Measurements from ENCODE around the gene FRRS1L.

Gene FRRS1L

DNA sequence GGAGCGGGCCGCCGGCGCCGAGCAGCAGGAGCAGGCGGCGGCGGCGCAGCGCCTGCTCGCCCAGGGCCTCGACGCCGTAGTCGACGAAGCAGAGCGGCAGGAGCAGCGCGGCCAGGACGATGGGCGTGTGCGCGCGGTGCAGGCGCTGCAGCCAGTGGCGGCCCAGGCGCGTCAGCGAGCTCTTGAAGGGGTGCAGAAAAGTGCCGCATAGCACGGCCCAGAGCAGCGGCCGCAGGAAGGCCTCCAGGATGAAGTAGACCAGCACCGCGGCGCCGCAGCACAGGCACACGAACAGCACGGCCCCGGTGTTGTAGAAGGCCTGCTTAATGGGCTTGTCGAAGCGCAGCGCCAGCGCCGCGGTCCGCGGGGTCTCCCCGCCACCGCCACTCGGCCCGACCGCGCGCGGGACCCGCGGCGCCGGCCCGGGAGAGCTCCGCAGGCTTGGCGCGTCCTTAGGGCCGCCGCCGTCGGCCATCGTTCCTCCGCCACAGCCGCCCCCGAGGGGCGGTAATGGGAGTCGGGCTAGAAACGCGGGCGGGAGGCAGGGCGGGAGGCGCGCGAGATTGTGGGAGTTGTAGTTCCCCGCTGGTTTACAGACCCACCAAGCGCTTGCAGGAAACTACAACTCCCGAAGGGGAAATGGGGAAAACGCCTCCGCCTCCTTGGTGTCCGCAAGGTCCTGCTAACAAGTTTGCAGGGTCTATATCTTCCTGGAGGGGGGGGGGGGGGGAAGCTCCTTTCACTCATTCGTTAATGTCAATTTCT lies 47.4 kb downstream of the FRRS1L start, which contains the start of gene TMEM245:
TSS of gene TMEM245 (minus strand) at position 509 of the 765 bp plus-strand sequence. CDS start at position 475, 34 bp downstream.
- DNase-seq, result peak; percentile 98
- Histone ChIP-seq H3K27me3 (replicated peaks; ENCODE audit: insufficient read depth, low read length) (no peaks in the 10 kb centered on the region), H3K36me3 (replicated peaks; ENCODE audit: insufficient read depth, low read length) (no peaks in the 10 kb centered on the region), H3K4me2 (ENCODE audit: low read depth, low read length) (peak within 1 kb of the TSS; percentile 97), H3K4me1 (ENCODE audit: low read length) (peaks cover 29% of the 10 kb centered on the region), H3F3A (ENCODE audit: insufficient read depth, low read length) (peaks cover 13% of the 10 kb centered on the region; the same call in 1 of the 2 replicates), H4K20me1 (ENCODE audit: insufficient read depth, low read length) (peaks cover 3% of the 10 kb centered on the region; the same call in 1 of the 2 replicates), H3K4me3 (ENCODE audit: low read length) (peak within 1 kb of the TSS; percentile 89), H3K9me3 (replicated peaks; ENCODE audit: insufficient read depth, low read length) (no peaks in the 10 kb centered on the region), H3K27ac (ENCODE audit: low read length) (peak within 1 kb of the TSS; percentile 27; the same call in 1 of the 2 replicates), H3K79me2 (ENCODE audit: low read length) (peaks cover 49% of the 10 kb centered on the region), H3K9ac (ENCODE audit: low read length) (peak within 1 kb of the TSS; percentile 64), H3K9me2 (replicated peaks; ENCODE audit: insufficient read depth, low read length) (no peaks in the 10 kb centered on the region), H2AFZ (ENCODE audit: low read length) (peak within 1 kb of the TSS; percentile 85)
- TF ChIP-seq EZH2 (optimal IDR thresholded peaks at IDR 0.05; ENCODE audit: low read depth, low read length) (no peak), EZH2phosphoT487 (IDR thresholded peaks at IDR 0.05; ENCODE audit: low read length) (no peak)
- TF ChIP-seq, protein P1, sequence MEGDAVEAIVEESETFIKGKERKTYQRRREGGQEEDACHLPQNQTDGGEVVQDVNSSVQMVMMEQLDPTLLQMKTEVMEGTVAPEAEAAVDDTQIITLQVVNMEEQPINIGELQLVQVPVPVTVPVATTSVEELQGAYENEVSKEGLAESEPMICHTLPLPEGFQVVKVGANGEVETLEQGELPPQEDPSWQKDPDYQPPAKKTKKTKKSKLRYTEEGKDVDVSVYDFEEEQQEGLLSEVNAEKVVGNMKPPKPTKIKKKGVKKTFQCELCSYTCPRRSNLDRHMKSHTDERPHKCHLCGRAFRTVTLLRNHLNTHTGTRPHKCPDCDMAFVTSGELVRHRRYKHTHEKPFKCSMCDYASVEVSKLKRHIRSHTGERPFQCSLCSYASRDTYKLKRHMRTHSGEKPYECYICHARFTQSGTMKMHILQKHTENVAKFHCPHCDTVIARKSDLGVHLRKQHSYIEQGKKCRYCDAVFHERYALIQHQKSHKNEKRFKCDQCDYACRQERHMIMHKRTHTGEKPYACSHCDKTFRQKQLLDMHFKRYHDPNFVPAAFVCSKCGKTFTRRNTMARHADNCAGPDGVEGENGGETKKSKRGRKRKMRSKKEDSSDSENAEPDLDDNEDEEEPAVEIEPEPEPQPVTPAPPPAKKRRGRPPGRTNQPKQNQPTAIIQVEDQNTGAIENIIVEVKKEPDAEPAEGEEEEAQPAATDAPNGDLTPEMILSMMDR (IDR thresholded peaks at IDR 0.05; ENCODE audit: low read length), result no peak

GRCh38 chr9:109118808-109119438 lies 48.1 kb downstream of the FRRS1L start:
- H3K4me3 ChIP-seq (ENCODE audit: low read length), result peak overlapping the region; percentile 89
- H4K20me1 ChIP-seq (ENCODE audit: insufficient read depth, low read length), result peaks cover 3% of the 10 kb centered on the region; the same call in 1 of the 2 replicates
- peaks cover 12% of the 10 kb centered on the region; the same call in 1 of the 2 replicates for H3F3A ChIP-seq (ENCODE audit: insufficient read depth, low read length)
- H2AFZ ChIP-seq (ENCODE audit: low read length), result peak overlapping the region; percentile 61
- peak overlapping the region; percentile 27; the same call in 1 of the 2 replicates for H3K27ac ChIP-seq (ENCODE audit: low read length)
- H3K79me2 ChIP-seq (ENCODE audit: low read length), result peaks cover 56% of the 10 kb centered on the region
- no peaks in the 10 kb centered on the region for H3K9me2 ChIP-seq (replicated peaks; ENCODE audit: insufficient read depth, low read length)
- DNase-seq, result no peak
- H3K4me1 ChIP-seq (ENCODE audit: low read length), result peaks cover 29% of the 10 kb centered on the region
- no peaks in the 10 kb centered on the region for H3K36me3 ChIP-seq (replicated peaks; ENCODE audit: insufficient read depth, low read length)
- H3K27me3 ChIP-seq (replicated peaks; ENCODE audit: insufficient read depth, low read length), result no peaks in the 10 kb centered on the region
- H3K9me3 ChIP-seq (replicated peaks; ENCODE audit: insufficient read depth, low read length), result no peaks in the 10 kb centered on the region
- peak overlapping the region; percentile 97 for H3K4me2 ChIP-seq (ENCODE audit: low read depth, low read length)
- H3K9ac ChIP-seq (ENCODE audit: low read length), result peak overlapping the region; percentile 64
- TF ChIP-seq EZH2phosphoT487 (IDR thresholded peaks at IDR 0.05; ENCODE audit: low read length), result no peak
- no peak for TF ChIP-seq EZH2 (optimal IDR thresholded peaks at IDR 0.05; ENCODE audit: low read depth, low read length)
- TF ChIP-seq, protein P1 (IDR thresholded peaks at IDR 0.05; ENCODE audit: low read length), result no peak

DNA sequence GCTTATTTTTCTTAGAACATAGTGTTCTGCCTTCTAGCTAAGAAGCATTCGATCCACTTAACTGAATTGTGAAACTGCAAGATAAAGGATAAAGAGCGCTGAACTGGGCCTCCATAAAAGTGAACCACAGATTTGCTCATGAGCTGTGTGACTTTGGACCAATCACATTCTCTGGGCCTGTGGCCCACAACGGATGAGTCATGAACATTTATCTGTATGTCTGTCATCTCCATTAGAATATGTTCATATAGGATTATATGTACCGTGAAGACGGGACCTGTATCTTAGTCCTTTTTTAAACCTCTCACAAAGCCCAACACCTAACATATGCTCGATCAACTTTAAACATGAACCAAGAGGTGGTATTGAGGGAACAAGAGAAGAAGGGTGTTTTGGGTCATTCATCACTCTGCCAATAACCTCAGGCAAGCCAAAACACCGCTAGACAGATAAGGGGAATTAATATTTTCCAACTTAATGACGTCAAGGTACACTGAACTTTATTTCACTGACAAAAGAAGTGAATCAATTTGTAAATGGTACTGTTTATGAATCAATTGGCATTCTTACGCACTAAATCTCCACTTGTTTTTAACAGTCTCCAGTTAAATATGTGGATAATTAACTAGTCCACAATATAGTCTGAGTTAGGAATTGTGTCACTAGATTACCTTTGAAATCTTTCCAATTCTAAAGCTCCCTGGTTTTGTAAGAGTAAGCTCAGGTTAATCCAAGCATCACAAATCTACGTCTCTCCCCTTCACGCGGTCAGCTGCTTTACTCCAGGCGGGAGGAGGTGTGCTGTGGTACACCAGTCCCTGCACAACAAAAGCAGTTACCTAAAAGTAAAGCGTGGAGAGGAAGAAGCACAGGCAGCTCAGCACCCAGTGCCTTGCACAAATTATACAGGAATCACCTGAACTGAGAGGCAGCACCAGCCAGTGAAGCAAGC lies 48.9 kb downstream of the FRRS1L start:
- no peaks in the 10 kb centered on the region for H3K36me3 ChIP-seq (replicated peaks; ENCODE audit: insufficient read depth, low read length)
- peak overlapping the region; percentile 97 for H3K4me2 ChIP-seq (ENCODE audit: low read depth, low read length)
- peak overlapping the region; percentile 64; the same call in 1 of the 2 replicates for H3K9ac ChIP-seq (ENCODE audit: low read length)
- no peaks in the 10 kb centered on the region for H3K9me3 ChIP-seq (replicated peaks; ENCODE audit: insufficient read depth, low read length)
- no peaks in the 10 kb centered on the region for H3K9me2 ChIP-seq (replicated peaks; ENCODE audit: insufficient read depth, low read length)
- no peak overlapping the region for H3K27ac ChIP-seq (ENCODE audit: low read length)
- H3K79me2 ChIP-seq (ENCODE audit: low read length), result peaks cover 64% of the 10 kb centered on the region
- peaks cover 4% of the 10 kb centered on the region; the same call in 1 of the 2 replicates for H3F3A ChIP-seq (ENCODE audit: insufficient read depth, low read length)
- peaks cover 21% of the 10 kb centered on the region for H3K4me1 ChIP-seq (ENCODE audit: low read length)
- H3K27me3 ChIP-seq (replicated peaks; ENCODE audit: insufficient read depth, low read length), result no peaks in the 10 kb centered on the region
- TF ChIP-seq, protein P1 (IDR thresholded peaks at IDR 0.05; ENCODE audit: low read length), result no peak
- TF ChIP-seq EZH2 (optimal IDR thresholded peaks at IDR 0.05; ENCODE audit: low read depth, low read length) (no peak), EZH2phosphoT487 (IDR thresholded peaks at IDR 0.05; ENCODE audit: low read length) (no peak)
- DNase-seq, result no peak
- H4K20me1 ChIP-seq (ENCODE audit: insufficient read depth, low read length), result peaks cover 3% of the 10 kb centered on the region
- H3K4me3 ChIP-seq (ENCODE audit: low read length), result peak overlapping the region; percentile 89
- H2AFZ ChIP-seq (ENCODE audit: low read length), result no peak overlapping the region

All from MM.1S (cell line).